GM12878 (cell line): ENCODE measurements around the gene CNTNAP5. TPM values are rescaled to one million over a fixed set of nuclear protein-coding genes. Genes with fewer than 3 reads are reported as not detected.

Experiments used
- ATAC-seq: fragments of 200-7000 bp; cut with Tn5 transposase; 3 replicates; pipeline ENCODE4 v1.9.1; 2020; ENCODE audit warnings: mild to moderate bottlenecking, moderate library complexity
- BruUV-seq: library from RNA; stranded (reverse); fragments of 400-500 nt; replicated peaks from 2 replicates; lab custom pipeline; 2021; lab: Mats Ljungman, UMichigan
- CTCF ChIA-PET: fragments of 300-600 bp; sonication (Branson Sonifier 250); formaldehyde crosslinking; extraction: SDS; loops from one replicate; lab custom pipeline; 2021; ENCODE audit warnings: inconsistent platforms; lab: Yijun Ruan, JAX
- POLR2A ChIA-PET: fragments of 350-600 bp; formaldehyde crosslinking; extraction: SDS; loops from one replicate; lab custom pipeline; 2021; ENCODE audit warnings: inconsistent platforms; lab: Charles Lee
- RAD21 ChIA-PET: fragments of 300-600 bp; sonication (Branson Sonifier 250); formaldehyde crosslinking; loops from one replicate; lab custom pipeline; 2023; ENCODE audit warnings: antibody characterized with exemption; ENCODE audit not compliant: unreplicated experiment; lab: Charles Lee
- SMC1A ChIA-PET: fragments of 300-600 bp; sonication (Branson Sonifier 250); formaldehyde crosslinking; loops from one replicate; lab custom pipeline; 2023; ENCODE audit not compliant: unreplicated experiment, uncharacterized antibody; lab: Charles Lee
- DNase-seq: peaks from one replicate; pipeline ENCODE4 v3.0.0-alpha.2; 2011; ENCODE audit warnings: low read depth, low spot score
- FAIRE-seq: peaks from 3 replicates; lab custom pipeline; 2011; peaks lifted over from hg19 to GRCh38; lab: Jason Lieb, UNC
- H2AFZ ChIP-seq: 2 replicates; pipeline ENCODE4 v1.6.0; 2011; ENCODE audit warnings: low read depth, low read length, control low read depth; ENCODE audit not compliant: control insufficient read depth
- H3K27ac ChIP-seq: 2 replicates; pipeline ENCODE4 v1.5.1; 2011; ENCODE audit warnings: control low read depth; ENCODE audit not compliant: control insufficient read depth, insufficient read depth
- H3K27me3 ChIP-seq, 2 experiments: replicated peaks in 1 of 2; 2 replicates each; pipeline versions ENCODE4 v1.6.0 to v1.6.1; 2011; ENCODE audit warnings: low read length in 1 of 2; ENCODE audit not compliant: control insufficient read depth in 2 of 2, insufficient read depth in 2 of 2
- H3K36me3 ChIP-seq, 2 experiments: 2 replicates each; pipeline ENCODE4 v1.5.1; 2011; ENCODE audit warnings: low read length in 1 of 2; ENCODE audit not compliant: control insufficient read depth in 2 of 2, insufficient read depth in 2 of 2
- H3K4me1 ChIP-seq: 2 replicates; pipeline ENCODE4 v1.6.1; 2011; ENCODE audit warnings: mild to moderate bottlenecking, low read length, moderate library complexity, mixed read lengths; ENCODE audit not compliant: control insufficient read depth, insufficient read depth
- H3K4me2 ChIP-seq: 2 replicates; pipeline ENCODE4 v1.6.0; 2011; ENCODE audit warnings: control low read depth; ENCODE audit not compliant: control insufficient read depth, insufficient read depth
- H3K4me3 ChIP-seq: fragments of 200-600 bp; sonication (generic); 2 replicates; pipeline ENCODE4 v1.5.1; 2016
- H3K79me2 ChIP-seq: 2 replicates; pipeline ENCODE4 v1.6.0; 2011; ENCODE audit warnings: low read length; ENCODE audit not compliant: control insufficient read depth, insufficient read depth
- H3K9ac ChIP-seq: 2 replicates; pipeline ENCODE4 v1.8.0; 2011; ENCODE audit warnings: low read length, control low read depth, mixed read lengths; ENCODE audit not compliant: control insufficient read depth, insufficient read depth
- H3K9me3 ChIP-seq: replicated peaks from 3 replicates; pipeline ENCODE4 v1.5.1; 2011; ENCODE audit warnings: mild to moderate bottlenecking, low read length; ENCODE audit not compliant: control insufficient read depth, insufficient read depth
- H4K20me1 ChIP-seq: 2 replicates; pipeline ENCODE4 v1.6.0; 2011; ENCODE audit not compliant: control insufficient read depth, insufficient read depth
- BCLAF1 ChIP-seq: fragments of 450-650 bp; IDR thresholded peaks from 2 replicates; pipeline ENCODE4 v1.6.1; 2017; ENCODE audit warnings: antibody characterized with exemption, mild to moderate bottlenecking, moderate library complexity
- BHLHE40 ChIP-seq, 2 experiments: fragments of 450-650 bp in 1 of 2; IDR thresholded peaks; 2 replicates each; pipeline ENCODE4 v1.6.1; 2011 to 2017; ENCODE audit warnings: low read depth in 2 of 2, borderline replicate concordance in 1 of 2, improper control_type of control experiment in 1 of 2, low read length in 1 of 2, mild to moderate bottlenecking in 1 of 2
- GATAD2B ChIP-seq: fragments of 450-650 bp; conservative IDR thresholded peaks from 2 replicates; pipeline ENCODE4 v1.6.1; 2017; ENCODE audit warnings: low read depth, mild to moderate bottlenecking, moderate library complexity
- PAX5 ChIP-seq: IDR thresholded peaks from 2 replicates; pipeline ENCODE4 v1.6.1; 2011; ENCODE audit warnings: low read depth, low read length, borderline replicate concordance
- PAX8 ChIP-seq: fragments of 450-650 bp; IDR thresholded peaks from 2 replicates; pipeline ENCODE4 v1.6.1; 2017; ENCODE audit warnings: mild to moderate bottlenecking, moderate library complexity
- POU2F2 ChIP-seq: IDR thresholded peaks from 3 replicates; pipeline ENCODE4 v1.6.1; 2011; ENCODE audit warnings: low read depth, mild to moderate bottlenecking, low read length, borderline replicate concordance
- SKIL ChIP-seq: fragments of 450-650 bp; IDR thresholded peaks from 2 replicates; pipeline ENCODE4 v1.6.1; 2017; ENCODE audit warnings: mild to moderate bottlenecking, low read depth, inconsistent platforms; ENCODE audit not compliant: poor library complexity, severe bottlenecking
- TCF7 ChIP-seq: IDR thresholded peaks from 2 replicates; pipeline ENCODE4 v1.6.1; 2014; ENCODE audit warnings: antibody characterized with exemption, borderline replicate concordance
- ZSCAN29 ChIP-seq: fragments of 450-650 bp; IDR thresholded peaks from 2 replicates; pipeline ENCODE4 v1.6.1; 2017; ENCODE audit warnings: mild to moderate bottlenecking, moderate library complexity
- WGBS: methylation state at CpG from one replicate; pipeline ENCODE4 v1.1.6; 2016; ENCODE audit warnings: low lambda C conversion rate; ENCODE audit not compliant: insufficient replicate concordance, insufficient coverage; ENCODE audit errors: missing lambda C conversion rate; 5-methylcytosine and 5-hydroxymethylcytosine counted together
- in situ Hi-C: fragments of 300-500 bp; cut with MboI; formaldehyde crosslinking; loops from 9 replicates; pipeline ENCODE4 v1.14.3; 2018; ENCODE audit warnings: mixed read lengths
- intact Hi-C: fragments of 100-400 bp; cut with micrococcal nuclease; formaldehyde crosslinking; loops from one replicate; pipeline ENCODE4 v1.14.2; 2022; ENCODE audit not compliant: unreplicated experiment
- polyA plus RNA-seq, 11 experiments: library from polyadenylated mRNA; depleted of rRNA in 4 of 11; unstranded in 6 of 11; stranded (reverse) in 5 of 11; fragments of >200 nt; fragmentation: Nextera tagmentation in 4 of 11; fragmentation: Illumina TruSeq in 1 of 11; extraction: Ambion mirVana in 4 of 11; extraction: Trizol in 1 of 11; gene quantifications; 1 replicate in 1 of 11; 2 replicates in 10 of 11; pipeline versions ENCODE4 v1.2.1 to v1.2.3, GENCODE V29; 2011 to 2016; ENCODE audit warnings: inconsistent platforms in 2 of 11, missing spikeins in 2 of 11, low read depth in 1 of 11
- total RNA-seq, 4 experiments: library from RNA; depleted of rRNA in 3 of 4; stranded (reverse); fragments of >200 nt in 3 of 4; fragmentation: Illumina TruSeq in 1 of 4; extraction: Trizol in 1 of 4; gene quantifications; 2 replicates each; pipeline versions ENCODE4 v1.2.1 to v1.2.3, GENCODE V29; 2013 to 2021

The CNTNAP5 gene
- total and polyA plus RNA-seq, 10 of the 15 experiments (the other 5 are each of a cell fraction or from before 2014, with no cell fraction given), result not detected

GRCh38 chr2:124836416-124836815 is 811.3 kb downstream of the CNTNAP5 start:
- RAD21 ChIA-PET, result no interaction called here
- no peaks in the 10 kb centered on the region for H3K9me3 ChIP-seq
- intact Hi-C loops (no loop called here), in situ Hi-C loops (no loop called here)
- H3K4me2 ChIP-seq, result no peak overlapping the region
- TF ChIP-seq PAX8 (no peak), BHLHE40 (IDR thresholded peaks at IDR 0.05; ENCODE audit: borderline replicate concordance in 1 of 2, low read depth in 2 of 2, low read length in 1 of 2) (no peak), PAX5 (no peak), ZSCAN29 (no peak), TCF7 (no peak), GATAD2B (no peak)
- DNase-seq (no peak), FAIRE-seq (no peak), ATAC-seq (no peak)
- BruUV-seq, result no TSS peak
- POLR2A ChIA-PET, result no interaction called here
- WGBS, result 21% methylated on average over 3 of the region's 3 CpGs
- SMC1A ChIA-PET, result no interaction called here
- H4K20me1 ChIP-seq, result no peaks in the 10 kb centered on the region
- no peak overlapping the region for H3K27ac ChIP-seq
- H3K36me3 ChIP-seq, result no peaks in the 10 kb centered on the region
- CTCF ChIA-PET, result no interaction called here
- H3K4me1 ChIP-seq, result no peaks in the 10 kb centered on the region
- H3K9ac ChIP-seq, result no peak overlapping the region
- H2AFZ ChIP-seq, result no peak overlapping the region
- H3K4me3 ChIP-seq, result no peak overlapping the region
- no peaks in the 10 kb centered on the region for H3K27me3 ChIP-seq
- no peaks in the 10 kb centered on the region for H3K79me2 ChIP-seq

- H3K36me3 ChIP-seq, result no peaks in the 10 kb centered on the region
- FAIRE-seq (no peak), DNase-seq (no peak), ATAC-seq (no peak)
- H2AFZ ChIP-seq, result no peak overlapping the region
- intact Hi-C loops (no loop called here), in situ Hi-C loops (no loop called here)
- H3K4me1 ChIP-seq, result no peaks in the 10 kb centered on the region
- H3K79me2 ChIP-seq, result no peaks in the 10 kb centered on the region
- no peaks in the 10 kb centered on the region for H4K20me1 ChIP-seq
- no peak overlapping the region for H3K9ac ChIP-seq
- no TSS peak for BruUV-seq
- H3K9me3 ChIP-seq, result no peaks in the 10 kb centered on the region
- ChIA-PET RAD21 (no interaction called here), CTCF (no interaction called here), POLR2A (no interaction called here), SMC1A (interaction anchor here (0.9 kb wide), 1 partner anchor 15 kb away, joined by 3 read pairs; no protein-coding TSS in a partner anchor)
- H3K4me2 ChIP-seq, result no peak overlapping the region
- no peak overlapping the region for H3K4me3 ChIP-seq
- TF ChIP-seq BCLAF1 (no peak), POU2F2 (no peak), SKIL (no peak)
- H3K27ac ChIP-seq, result no peak overlapping the region
- WGBS, result 16% methylated on average over 2 of the region's 2 CpGs
- no peaks in the 10 kb centered on the region for H3K27me3 ChIP-seq
Measured at GRCh38 chr2:124837496-124837895, 812.4 kb downstream of the CNTNAP5 start.
